ENCODE data around the gene TPCN2.

- TF ChIP-seq GATA3 (IDR thresholded peaks at IDR 0.05; ENCODE audit: low read depth, low read length) (no peak), GATA2 (IDR thresholded peaks at IDR 0.05; ENCODE audit: low read depth, low read length) (no peak)
Measured at GRCh38 chr11:69063652-69064260, 15.0 kb downstream of the TPCN2 start.

All from SH-SY5Y (cell line).